A673 (cell line): ENCODE results near the gene EXOSC6. TPM values are rescaled to one million over a fixed set of nuclear protein-coding genes. Genes with fewer than 3 reads are reported as not detected.
"Not testable (repeated sequence)": the region's sequence is repeated elsewhere in the genome, so short reads cannot be mapped to it uniquely, and the experiment has no call there.

ENCODE experiments used
- BruUV-seq: library from RNA; stranded (reverse); fragments of 400-500 nt; replicated peaks from 2 replicates; lab custom pipeline; 2021; lab: Mats Ljungman, UMichigan
- CTCF ChIA-PET: fragments of 300-600 bp; sonication (Branson Sonifier 250); formaldehyde crosslinking; loops from one replicate; lab custom pipeline; 2022; ENCODE audit warnings: antibody characterized with exemption; lab: Charles Lee
- POLR2A ChIA-PET: fragments of 300-600 bp; sonication (Branson Sonifier 250); formaldehyde crosslinking; loops from one replicate; lab custom pipeline; 2022; ENCODE audit warnings: antibody characterized with exemption; ENCODE audit not compliant: low non-redundant PET; lab: Charles Lee
- DNase-seq: peaks from one replicate; pipeline ENCODE4 v3.0.0-alpha.2; 2015; ENCODE audit warnings: low spot score
- H3K27ac ChIP-seq: fragments of 200-600 bp; sonication (generic); 2 replicates; pipeline ENCODE4 v1.5.1; 2016; ENCODE audit warnings: mixed run types, low read depth, mild to moderate bottlenecking, mixed read lengths, antibody characterized with exemption, low read length; ENCODE audit not compliant: poor library complexity, severe bottlenecking
- H3K27me3 ChIP-seq: fragments of 200-600 bp; sonication (generic); replicated peaks from 2 replicates; pipeline ENCODE4 v1.6.1; 2017; ENCODE audit warnings: mixed run types, low read depth, mild to moderate bottlenecking, mixed read lengths, antibody characterized with exemption, low read length; ENCODE audit not compliant: insufficient read depth, poor library complexity
- H3K36me3 ChIP-seq: fragments of 200-600 bp; sonication (generic); 2 replicates; pipeline ENCODE4 v1.6.1; 2016; ENCODE audit warnings: mixed run types, mild to moderate bottlenecking, mixed read lengths, antibody characterized with exemption, low read length; ENCODE audit not compliant: insufficient read depth, poor library complexity, severe bottlenecking
- H3K4me1 ChIP-seq: fragments of 200-600 bp; sonication (generic); 2 replicates; pipeline ENCODE4 v1.6.1; 2017; ENCODE audit warnings: mixed run types, mild to moderate bottlenecking, mixed read lengths, antibody characterized with exemption, low read length; ENCODE audit not compliant: insufficient read depth, poor library complexity, severe bottlenecking
- H3K4me3 ChIP-seq: fragments of 200-600 bp; sonication (generic); 2 replicates; pipeline ENCODE4 v1.5.1; 2016; ENCODE audit warnings: low read depth, mixed run types, mild to moderate bottlenecking, mixed read lengths, low read length; ENCODE audit not compliant: poor library complexity, severe bottlenecking
- H3K9me3 ChIP-seq: fragments of 200-600 bp; sonication (generic); 2 replicates; pipeline ENCODE4 v1.6.1; 2016; ENCODE audit warnings: mixed run types, low read depth, mild to moderate bottlenecking, mixed read lengths, antibody characterized with exemption, low read length; ENCODE audit not compliant: poor library complexity, severe bottlenecking
- intact Hi-C: fragments of 100-400 bp; cut with micrococcal nuclease; formaldehyde crosslinking; loops from one replicate; pipeline ENCODE4 v1.10.0; 2022; ENCODE audit not compliant: unreplicated experiment
- total RNA-seq: library from RNA; stranded (reverse); gene quantifications from 2 replicates; pipeline ENCODE4 v1.2.3, GENCODE V29; 2021

Gene EXOSC6
- total RNA-seq, 1 experiment from 2014 or later: 40.4 TPM

- H3K27me3 ChIP-seq, DNase-seq, H3K4me3 ChIP-seq, CTCF ChIA-PET, POLR2A ChIA-PET, H3K4me1 ChIP-seq, intact Hi-C loops, H3K9me3 ChIP-seq, BruUV-seq, H3K36me3 ChIP-seq, H3K27ac ChIP-seq: not testable (repeated sequence)
These were observed 47.7 kb downstream of the EXOSC6 start for GRCh38 chr16:70204010-70204409.

DNA sequence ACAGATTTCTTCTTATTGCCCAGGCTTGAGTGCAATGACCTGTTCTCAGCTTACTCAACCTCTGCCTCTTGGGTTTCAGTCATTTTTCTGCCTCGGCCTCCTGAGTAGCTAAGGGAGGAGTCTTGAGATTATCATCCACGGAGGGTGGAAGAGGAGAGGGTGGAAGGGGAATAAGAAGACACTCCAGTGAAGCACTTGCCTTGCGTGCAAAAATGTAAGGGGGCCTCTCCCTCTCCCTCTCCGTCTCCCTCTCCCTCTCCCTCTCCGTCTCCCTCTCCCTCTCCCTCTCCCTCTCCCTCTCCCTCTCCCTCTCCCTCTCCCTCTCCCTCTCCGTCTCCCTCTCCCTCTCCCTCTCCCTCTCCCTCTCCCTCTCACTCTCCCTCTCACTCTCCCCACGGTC lies 48.2 kb downstream of the EXOSC6 start:
- H3K36me3 ChIP-seq, H3K27me3 ChIP-seq, POLR2A ChIA-PET, BruUV-seq, H3K9me3 ChIP-seq, H3K4me3 ChIP-seq, intact Hi-C loops, DNase-seq, H3K4me1 ChIP-seq, H3K27ac ChIP-seq, CTCF ChIA-PET: not testable (repeated sequence)

DNA sequence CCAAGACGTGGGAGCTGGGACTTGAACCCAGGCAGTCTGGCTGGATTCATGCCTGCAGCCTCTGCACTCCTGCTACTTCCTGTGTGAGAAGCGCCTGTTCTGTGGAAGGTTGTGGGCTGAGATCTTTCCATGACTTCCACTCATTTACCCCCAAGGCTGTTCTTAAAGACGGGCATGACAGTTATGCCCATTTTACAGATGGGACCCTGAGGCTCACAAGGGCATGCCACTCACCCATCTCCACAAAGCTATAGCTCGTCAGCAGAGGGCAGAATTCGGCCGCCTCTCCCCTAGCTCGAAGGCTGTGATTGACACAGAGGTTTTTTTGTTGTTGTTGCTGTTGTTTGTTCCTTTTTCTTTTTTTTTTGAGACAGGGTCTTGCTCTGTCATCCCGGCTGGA lies 51.7 kb downstream of the EXOSC6 start:
- POLR2A ChIA-PET, BruUV-seq, H3K27me3 ChIP-seq, H3K4me3 ChIP-seq, intact Hi-C loops, H3K4me1 ChIP-seq, DNase-seq, H3K9me3 ChIP-seq, CTCF ChIA-PET, H3K36me3 ChIP-seq, H3K27ac ChIP-seq: not testable (repeated sequence)

- POLR2A ChIA-PET, H3K27me3 ChIP-seq, DNase-seq, H3K4me3 ChIP-seq, H3K36me3 ChIP-seq, CTCF ChIA-PET, BruUV-seq, H3K4me1 ChIP-seq, H3K27ac ChIP-seq, H3K9me3 ChIP-seq, intact Hi-C loops: not testable (repeated sequence)
These were observed 52.6 kb downstream of the EXOSC6 start for GRCh38 chr16:70199170-70199569.

DNA sequence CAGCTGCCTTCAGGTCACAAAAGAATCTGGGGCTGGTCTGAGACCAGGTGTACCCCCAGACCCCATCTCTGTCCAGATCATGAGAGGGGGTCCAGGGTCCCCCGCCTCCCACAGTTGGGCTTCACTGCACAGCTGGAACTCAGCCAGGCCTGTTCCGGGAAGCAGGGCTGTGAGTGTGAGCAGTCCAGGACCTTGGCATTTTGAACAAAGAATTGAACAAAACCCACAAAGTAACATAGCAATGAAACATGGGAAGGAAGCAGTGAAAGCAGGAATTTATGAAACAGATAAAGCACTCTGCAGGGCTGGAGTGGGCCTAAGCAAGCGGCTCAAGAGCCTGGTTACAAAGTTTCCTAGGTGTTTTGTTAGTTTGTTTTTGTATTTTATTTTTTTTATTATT lies 53.1 kb downstream of the EXOSC6 start:
- POLR2A ChIA-PET, DNase-seq, H3K36me3 ChIP-seq, intact Hi-C loops, H3K4me3 ChIP-seq, H3K27ac ChIP-seq, CTCF ChIA-PET, H3K27me3 ChIP-seq, BruUV-seq, H3K4me1 ChIP-seq, H3K9me3 ChIP-seq: not testable (repeated sequence)

GRCh38 chr16:70198230-70198629 lies 53.5 kb downstream of the EXOSC6 start:
- POLR2A ChIA-PET, BruUV-seq, H3K27ac ChIP-seq, H3K36me3 ChIP-seq, intact Hi-C loops, H3K27me3 ChIP-seq, H3K9me3 ChIP-seq, DNase-seq, CTCF ChIA-PET, H3K4me1 ChIP-seq, H3K4me3 ChIP-seq: not testable (repeated sequence)

GRCh38 chr16:70197611-70198010 lies 54.1 kb downstream of the EXOSC6 start:
- DNase-seq, H3K27ac ChIP-seq, H3K27me3 ChIP-seq, H3K4me1 ChIP-seq, BruUV-seq, intact Hi-C loops, H3K36me3 ChIP-seq, POLR2A ChIA-PET, H3K4me3 ChIP-seq, H3K9me3 ChIP-seq, CTCF ChIA-PET: not testable (repeated sequence)
